HK-2 (cell line): Measurements from ENCODE around the gene CDKN2AIP.
A peak's percentile ranks its signal among the peaks of the same experiment; 100 is the strongest.
"Not testable (repeated sequence)": the region's sequence is repeated elsewhere in the genome, so short reads cannot be mapped to it uniquely, and the experiment has no call there.

Experiments
- DNase-seq: peaks from one replicate; pipeline ENCODE4 v3.0.0-alpha.2; 2018; ENCODE audit not compliant: unreplicated experiment

The CDKN2AIP gene

DNA sequence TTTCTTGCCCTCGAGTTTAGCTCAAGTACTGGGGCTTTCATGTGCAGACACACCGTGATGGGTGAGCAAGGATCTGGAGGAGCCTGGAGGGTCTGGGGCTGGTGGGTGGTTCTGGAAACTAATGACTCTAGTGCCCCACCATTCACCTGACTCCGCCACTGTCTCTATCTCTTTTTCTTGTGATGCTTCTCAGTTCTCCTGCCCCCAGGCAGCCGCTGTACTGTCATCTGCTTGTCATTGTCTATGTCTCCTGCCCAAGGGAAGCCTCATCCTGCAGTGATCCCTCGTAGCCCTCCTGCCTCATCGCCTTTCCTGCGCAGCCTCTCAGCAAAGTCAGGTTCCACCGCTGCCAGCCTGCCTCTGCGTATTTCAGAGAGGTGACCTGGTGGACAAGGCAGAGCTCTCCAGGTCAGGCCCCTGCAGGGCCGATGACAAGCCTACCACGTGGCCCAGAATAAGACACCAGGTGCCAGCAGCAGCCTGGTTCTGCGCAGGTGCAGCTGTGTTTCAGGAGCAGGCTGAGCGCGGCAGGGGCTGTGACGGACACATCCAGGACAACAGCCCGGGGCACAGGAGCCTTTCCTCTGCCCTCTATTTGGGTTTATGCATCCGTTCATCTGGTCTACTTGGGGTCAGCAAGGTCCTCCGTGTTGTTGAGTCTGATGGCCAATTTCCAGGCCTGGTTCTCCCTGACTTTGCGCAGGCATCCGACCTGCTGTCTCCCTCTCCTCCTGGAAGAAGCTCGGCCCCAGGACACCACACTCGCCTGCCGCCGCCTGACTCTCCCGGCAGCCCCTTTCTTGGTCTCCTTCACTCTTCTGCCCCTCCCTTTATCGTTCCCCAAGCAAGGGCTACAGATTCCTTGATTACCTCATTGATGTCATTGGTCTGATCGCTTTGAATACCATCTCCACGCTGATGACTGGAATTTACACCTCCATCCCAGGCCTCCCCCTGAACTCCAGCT is 30.9 kb upstream of the CDKN2AIP start:
- no peak for DNase-seq

DNA sequence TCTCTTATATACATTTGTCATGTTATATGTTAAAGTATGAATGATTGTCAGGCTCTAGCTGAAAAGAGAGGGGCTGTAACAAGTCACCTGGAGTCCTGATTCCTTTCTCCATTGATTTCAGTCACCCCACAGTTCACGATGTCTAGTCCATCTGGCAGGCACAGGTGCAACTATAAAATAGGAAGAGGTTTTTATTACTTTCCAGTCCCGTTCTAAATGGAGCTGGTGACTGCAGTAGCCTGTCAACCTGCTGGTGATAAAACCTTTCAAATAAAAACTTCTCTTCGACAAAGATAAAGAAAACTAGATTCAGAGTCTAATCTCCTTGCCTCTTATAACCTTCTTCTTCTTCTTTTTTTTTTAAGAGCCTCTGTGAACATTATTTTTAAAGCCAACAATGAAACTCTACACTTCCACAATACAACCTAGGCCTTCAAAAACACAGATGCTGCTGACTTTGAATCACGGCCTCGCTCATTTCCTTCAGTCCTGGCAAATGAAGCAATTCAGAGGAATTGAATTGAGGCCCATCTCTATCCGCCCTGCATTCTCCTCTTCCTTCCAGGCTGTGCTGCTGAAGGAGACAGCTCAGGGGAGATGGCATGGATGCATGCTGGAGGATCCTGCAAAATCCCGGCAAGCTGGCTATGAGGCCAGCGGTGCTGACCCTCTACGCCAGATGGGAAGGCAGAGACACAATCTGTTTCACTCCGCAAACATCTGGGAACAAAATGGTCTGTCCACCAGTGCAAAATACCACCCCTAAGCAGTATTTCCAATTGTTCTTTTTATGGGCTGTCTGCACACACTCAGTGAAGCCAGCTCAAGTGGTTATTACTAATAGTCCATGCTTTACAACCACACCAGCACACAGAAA is 27.3 kb upstream of the CDKN2AIP start:
- no peak for DNase-seq

DNA sequence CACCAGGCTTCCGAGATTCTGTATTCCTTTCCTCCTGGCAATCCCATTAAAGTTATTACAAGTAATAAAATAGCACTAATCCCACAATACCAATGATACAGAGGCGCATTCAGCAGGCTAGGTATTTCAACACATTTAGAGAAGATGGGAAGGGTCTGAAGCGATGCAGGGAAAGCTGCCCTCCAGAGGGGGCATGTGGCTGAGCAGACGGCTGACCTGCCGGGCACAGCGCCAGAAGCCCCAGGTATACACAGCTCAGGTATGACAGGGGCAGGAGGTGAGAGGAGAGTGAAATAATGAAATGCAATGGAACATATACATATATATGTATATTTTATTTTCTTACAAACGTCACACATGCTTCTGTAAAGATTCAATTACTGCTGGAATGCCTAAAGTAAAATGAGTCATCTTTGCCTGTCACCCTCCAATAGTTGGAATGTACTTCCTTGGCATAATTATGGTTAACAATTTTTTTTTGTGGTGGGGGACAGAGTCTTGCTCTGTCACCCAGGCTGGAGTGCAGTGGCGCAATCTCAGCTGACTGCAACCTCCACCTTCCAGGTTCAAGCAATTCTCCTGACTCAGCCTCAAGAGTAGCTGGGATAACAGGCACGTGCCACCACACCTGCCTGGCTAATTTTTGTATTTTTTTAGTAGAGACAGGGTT is 21.3 kb upstream of the CDKN2AIP start:
- DNase-seq: peak; percentile 58

DNA sequence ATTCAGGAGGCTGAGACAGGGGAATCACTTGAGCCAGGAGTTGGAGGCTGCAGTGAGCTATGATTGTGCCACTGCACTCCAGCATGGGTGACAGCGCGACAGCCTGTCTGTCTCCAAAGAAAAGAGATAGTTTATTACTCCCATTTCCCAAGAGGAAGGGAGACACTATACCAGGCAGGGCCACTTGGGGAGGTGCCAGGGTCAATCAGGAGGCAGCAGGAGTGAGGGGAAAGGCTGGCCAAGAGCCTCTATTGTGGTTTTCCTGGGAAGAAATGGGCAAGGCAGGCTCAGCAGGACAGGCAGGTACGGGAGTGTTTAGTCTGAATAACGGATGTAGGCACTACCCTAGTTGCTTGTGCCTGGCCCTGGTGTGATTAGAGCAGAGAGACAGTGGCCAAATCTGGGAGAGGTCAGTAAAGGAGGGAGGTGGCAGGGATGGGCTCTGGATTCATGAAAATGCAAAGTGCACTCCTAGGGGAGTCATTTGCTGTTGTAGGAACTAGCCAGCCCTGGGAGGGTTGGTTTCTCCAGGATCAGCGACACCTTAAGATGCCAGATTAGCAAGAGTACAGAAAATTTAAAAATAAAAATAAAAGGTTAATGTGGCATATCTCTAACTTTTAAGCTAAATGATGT is 20.2 kb upstream of the CDKN2AIP start:
- peak; percentile 42 for DNase-seq

DNA sequence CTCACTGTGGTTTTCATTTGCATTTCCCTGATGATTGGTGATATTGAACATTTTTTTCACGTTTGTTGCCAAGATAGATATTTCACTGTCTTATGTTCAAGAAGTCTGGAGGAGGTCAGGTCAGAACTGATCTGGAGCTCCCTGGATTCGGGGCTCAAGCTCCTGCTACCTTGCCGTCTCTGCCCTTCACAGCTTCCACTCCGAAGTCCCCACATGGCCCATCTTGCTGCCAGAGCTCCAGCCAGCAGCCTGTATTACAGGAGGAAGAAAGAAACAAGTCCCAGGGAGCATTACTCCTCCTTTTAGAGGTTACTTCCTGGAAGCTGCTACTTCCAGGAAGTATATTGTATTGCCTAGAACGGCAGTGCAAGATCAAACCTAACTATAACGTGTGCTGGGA is 17.9 kb upstream of the CDKN2AIP start:
- no peak for DNase-seq

DNA sequence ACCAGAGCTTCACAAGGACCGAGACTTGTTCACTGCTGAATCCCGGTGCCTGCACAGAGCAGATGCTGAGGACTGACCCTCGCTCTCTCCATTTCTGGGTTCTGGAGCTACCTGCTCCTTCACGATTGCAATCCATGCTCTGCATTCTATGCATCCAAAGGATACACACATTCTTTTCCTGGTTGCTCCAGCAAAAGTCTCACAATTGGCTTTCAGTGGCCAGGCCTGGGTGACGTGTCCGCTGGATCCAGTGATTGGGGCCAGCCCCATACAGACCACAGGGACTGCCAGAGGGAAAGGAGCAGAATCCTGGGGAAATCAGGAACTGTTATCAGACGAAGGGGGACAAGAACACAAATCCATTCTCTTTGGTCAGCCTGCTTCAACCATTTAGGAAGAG is 14.9 kb upstream of the CDKN2AIP start:
- no peak for DNase-seq

DNA sequence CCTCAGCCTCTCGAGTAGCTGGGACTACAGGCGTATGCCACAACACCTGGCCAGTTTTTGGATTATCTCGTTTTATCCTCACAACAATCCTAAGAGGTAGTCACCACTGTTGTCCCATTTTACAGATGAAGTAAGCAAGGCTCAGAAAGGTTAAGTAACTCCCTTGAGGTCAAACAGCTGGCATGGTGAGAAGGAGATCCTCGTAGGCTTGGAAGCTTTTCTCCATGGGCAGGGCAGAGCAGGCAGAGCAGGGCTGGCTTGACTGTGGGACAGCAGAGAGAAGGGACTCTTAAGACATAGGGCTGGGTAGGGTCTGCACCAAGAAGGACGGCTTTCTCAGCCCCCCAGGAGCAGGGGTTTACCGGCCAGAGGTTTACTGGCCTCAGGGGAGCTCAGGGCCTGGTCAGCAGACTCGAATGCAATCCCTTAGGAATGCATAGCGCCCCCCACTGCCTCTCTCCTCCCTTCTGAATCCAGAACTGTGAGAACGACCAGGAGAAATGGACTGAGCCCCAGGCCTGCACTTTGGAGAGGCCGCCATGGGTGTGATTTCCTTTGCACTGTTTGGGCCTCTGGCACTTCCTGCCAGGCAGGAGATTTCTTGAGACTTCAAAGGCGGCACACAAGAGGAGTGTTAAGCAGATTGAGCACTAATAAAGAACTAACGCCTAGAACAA is 14.0 kb upstream of the CDKN2AIP start:
- no peak for DNase-seq

DNA sequence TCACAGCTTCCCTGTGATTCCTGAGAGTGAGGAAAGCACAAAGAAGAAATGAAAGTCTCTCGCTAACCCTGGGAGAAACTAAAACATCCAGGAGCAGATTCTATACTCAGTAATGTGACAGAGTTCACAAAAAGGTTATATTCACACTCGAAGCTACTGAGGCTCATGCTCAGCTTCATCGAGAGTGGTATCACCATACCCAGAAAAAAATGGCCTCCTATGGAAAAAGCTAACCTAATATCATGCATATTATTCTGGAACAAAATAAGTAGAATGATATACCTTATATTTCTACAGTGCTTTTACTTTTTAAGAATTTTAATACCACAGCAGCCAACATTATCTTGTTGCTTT is 13.5 kb upstream of the CDKN2AIP start:
- DNase-seq: no peak

DNA sequence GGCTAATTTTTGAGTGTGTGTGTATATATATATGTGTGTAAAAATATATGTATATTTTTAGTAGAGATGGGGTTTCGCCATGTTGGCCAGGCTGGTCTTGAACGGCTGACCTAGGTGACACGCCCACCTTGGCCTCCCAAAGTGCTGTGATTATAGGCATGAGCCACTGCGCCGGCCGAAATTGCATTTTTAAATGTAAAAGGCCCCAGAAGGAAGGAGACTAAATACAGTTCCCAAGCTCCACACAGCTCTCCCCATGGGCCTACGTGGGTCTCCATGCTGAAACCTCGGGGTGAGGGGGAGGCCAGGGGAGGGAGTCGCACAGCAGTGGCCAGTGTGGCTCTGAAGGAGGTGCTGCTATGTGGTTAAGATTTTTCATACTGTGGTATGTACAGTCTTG is 12.8 kb upstream of the CDKN2AIP start:
- DNase-seq: no peak

DNA sequence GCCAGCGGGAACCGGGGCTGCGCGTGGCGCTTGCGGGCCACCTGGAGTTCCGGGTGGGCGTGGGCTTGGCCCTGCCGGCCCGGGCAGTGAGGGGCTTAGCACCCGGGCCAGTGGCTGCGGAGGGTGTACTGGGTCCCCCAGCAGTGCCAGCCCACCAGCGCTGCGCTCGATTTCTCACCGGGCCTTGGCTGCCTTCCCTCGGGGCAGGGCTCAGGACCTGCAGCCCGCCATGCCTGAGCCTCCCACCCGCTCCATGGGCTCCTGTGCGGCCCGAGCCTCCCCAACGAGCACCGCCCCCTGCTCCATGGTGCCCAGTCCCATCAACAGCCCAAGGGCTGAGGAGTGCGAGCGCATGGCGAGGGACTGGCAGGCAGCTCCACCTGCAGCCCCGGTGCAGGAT is 11.3 kb upstream of the CDKN2AIP start:
- DNase-seq: not testable (repeated sequence)

DNA sequence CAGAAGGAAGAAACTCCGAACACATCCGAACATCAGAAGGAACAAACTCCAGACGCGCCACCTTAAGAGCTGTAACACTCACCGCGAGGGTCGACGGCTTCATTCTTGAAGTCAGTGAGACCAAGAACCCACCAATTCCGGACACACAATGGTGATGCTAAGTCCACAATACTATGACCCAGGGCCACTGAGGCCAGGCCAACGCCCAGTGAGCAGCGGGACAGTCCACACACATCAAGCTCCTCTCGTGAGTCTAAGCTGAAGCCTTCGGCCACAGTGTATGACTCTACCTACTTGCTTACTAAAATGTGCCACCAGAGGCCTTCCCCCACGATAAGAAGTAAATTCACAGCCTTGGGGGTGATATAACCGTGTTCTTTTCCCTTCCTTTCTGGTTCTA is 10.2 kb upstream of the CDKN2AIP start:
- DNase-seq: no peak

DNA sequence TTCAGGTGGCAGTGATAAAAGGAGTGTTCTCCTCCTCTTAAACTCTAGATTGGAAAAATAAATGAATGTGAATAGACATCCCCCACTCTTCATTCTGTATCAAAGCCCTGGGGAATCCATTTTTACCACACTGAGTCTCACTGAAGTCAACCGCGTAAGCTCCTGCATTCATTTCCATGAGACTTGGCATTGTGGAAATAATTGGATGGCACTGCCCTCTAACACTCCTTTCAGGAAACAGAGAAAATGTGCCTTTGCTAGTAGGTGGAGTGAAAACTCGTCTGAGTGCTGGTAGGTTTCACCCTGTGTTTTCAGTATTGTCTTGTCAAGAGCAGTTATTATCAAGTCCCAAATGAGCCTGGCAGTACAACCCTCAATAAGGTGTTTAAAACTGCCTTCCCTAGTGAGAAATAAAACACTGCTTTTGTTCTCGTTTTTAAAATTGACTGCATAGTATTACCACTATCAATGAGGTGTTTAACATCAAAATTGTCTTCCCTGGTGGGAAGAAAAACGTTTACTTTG is 9.7 kb upstream of the CDKN2AIP start:
- no peak for DNase-seq

DNA sequence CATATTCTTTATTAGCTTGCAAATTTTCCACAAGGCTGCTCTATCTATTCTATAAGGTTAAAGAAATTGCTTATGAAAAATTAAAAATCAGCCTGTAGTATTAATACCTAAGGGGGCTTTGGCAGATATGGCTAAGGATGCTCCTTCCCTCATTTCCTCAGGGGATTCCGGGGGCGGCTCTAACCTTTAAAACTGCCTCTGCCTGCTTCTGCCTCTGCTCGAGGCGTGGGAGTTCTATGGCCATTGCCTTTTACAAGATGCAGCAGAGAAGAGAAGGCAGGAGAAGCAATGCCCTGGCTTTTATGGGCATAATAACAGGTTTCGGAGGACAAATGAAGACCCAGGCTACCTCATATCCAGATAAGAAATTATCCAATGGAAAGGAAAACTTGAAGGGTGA is 8.6 kb upstream of the CDKN2AIP start:
- DNase-seq: no peak

DNA sequence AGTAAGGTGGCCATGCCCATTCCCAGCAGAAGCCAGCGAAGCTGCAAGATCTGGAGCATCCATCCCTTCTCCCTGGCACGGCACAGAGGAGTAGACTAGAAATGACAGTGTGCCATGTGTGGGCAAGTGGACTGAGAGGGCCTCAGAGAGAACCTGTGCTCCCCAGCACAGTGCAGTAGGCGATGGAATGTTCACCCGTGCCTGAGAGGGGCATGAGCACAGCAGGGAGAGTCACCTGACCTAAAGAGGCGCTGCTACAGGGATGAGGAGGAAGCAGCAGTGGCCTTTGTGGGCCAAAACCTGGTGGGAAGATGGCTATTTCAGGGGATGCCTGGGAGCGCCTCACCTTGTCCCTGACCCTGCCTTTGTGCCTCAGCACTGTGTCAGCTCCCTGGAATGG is 8.0 kb upstream of the CDKN2AIP start:
- no peak for DNase-seq

DNA sequence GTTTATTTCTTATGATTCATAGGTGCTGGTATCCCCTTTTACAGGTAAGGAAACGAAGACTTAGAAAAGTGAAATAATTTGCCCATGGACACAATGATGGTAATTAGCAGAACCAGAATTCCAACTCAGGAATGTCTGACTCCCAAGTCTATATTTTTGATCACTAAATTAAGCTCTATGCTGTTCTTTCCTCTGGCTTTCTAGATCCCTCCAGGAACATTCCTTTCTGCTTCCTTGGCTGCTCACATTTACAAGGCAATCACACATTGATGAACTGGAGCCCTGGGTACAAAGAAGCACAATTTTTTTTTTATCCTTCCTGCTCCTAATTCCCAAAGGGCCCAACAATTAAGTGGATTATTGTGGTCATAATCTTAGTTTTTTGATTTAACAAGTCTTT is 7.0 kb upstream of the CDKN2AIP start:
- no peak for DNase-seq

DNA sequence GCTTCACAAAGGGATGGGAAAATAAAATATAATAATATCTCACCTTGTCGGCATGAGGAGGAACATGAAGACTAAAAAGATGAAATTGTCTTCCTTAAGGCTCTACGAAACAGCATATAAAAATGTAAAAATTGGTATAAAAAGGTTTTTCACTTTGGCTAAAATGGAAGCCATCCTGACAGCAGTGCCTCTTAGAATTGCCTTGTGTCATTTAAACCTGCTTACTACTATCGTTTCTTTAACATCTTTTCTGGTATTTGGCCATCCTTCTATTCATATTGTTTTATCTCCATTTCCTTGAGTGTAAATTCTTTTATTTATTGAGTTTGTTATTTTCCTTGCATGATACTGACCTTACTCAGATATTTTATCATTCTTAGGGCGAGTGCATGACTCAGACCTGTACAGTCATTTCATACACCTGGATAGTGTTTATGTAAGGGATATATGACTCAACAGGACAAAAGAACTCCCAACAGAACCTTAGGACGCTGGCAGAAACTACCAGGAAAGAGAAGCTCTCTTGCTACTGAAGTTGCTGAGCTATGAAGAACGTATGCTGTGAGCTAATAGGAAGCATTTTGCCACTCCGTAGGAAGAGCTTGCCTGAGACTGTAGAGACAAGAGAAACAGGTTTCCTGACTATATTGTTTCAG is 5.8 kb upstream of the CDKN2AIP start:
- DNase-seq: peak; percentile 31

DNA sequence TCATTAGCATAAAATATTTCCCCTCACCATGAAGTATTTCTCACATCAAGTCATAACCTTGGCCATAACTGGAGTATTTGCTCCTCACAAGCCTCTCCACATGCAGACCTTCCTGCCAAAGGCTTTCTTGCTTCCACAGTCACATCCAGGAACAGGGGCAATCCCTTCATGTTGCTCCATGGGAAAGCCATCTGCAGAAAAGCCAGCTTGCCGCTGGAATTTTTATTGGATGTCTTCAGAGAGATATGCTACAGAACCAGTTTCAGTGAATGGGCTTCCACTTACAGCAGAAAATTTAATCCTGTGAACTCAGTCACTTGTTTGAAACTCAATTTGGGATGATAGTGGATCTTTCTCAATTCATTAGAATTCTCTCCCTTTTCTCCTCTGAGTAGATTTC is 3.2 kb upstream of the CDKN2AIP start:
- DNase-seq: no peak

DNA sequence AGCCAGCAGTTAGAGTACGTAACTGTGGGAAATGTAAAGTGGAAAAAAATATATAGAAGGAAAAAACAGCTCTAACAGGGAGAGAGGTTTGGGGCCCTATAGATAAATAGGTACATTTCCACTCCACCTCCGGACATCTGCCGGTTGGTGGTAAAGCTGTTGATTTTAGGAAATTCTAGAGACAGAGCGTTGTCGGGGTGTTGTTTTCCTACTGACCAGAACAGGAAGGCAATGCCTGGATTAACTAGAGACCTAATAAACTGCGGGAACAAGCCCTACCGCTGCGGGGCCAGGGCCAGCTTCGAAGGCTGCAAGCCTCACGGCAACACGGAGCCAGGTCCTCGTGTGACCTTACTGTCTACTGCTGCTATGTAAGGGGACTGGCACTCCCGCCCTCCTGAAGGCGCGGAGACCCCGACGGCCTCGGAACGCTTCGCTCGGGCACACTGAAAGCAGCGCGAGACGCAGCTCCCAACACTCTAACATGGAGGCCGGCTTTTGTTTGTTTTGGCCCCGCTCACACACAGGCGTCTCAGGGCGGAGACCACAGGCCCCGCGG is 702 bp upstream of the CDKN2AIP start:
- DNase-seq: no peak

DNA sequence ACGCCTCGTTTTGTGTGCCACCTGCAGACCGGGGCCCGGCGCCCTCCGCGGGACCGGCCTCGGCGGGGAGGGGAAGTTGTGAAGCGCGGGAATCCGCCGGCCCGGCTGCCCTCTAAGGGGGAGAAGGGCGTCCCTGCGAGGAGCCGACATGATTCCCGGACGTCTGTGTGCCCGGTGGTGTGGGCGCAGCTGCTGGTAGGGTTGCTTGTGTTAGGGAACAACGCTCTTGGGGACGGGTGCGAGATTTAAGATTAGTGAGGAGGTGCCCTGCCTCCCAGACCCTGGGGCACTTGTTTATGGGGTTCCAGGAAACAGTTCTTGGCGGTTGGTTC is 627 bp downstream of the CDKN2AIP start:
- no peak for DNase-seq

DNA sequence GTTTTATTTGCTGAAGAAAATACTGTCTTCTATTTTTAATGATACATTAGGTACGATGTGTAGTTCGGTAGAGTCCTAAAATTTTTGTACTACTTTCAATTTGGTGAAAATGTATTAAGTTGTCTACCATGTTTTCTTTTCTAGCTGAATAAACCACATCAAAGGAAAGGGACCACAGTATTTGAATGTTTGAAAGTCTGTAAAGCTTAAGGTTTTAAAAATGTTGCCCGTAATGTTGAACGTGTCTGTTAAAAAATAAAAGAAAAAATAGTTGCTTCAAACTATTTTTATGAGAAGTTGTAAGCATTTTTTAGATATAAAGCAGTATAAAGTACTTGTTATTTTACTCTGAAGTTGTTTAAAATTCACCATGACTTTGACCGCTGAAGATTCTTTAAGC is 3.2 kb downstream of the CDKN2AIP start:
- DNase-seq: no peak
